Dermis microvascular lymphatic vessel endothelial cell (primary cell): ENCODE data around the gene THEM4. TPM values are rescaled to one million over a fixed set of nuclear protein-coding genes. Genes with fewer than 3 reads are reported as not detected.
"Not testable (repeated sequence)": the region's sequence is repeated elsewhere in the genome, so short reads cannot be mapped to it uniquely, and the experiment has no call there.

ENCODE experiments used
- DNase-seq, 2 donors: peaks; one replicate each; pipeline versions ENCODE4 v3.0.0 to v3.0.0-alpha.2; 2010; ENCODE audit warnings: low read depth in 2 of 2
- total RNA-seq: library from RNA; depleted of rRNA; stranded (reverse); fragments of >200 nt; gene quantifications from 2 replicates; pipeline ENCODE4 v1.2.1, GENCODE V29; 2014

Gene THEM4
- total RNA-seq, 1 donor from 2014 or later = 6.9 TPM

GRCh38 chr1:151897991-151898431 is 11.3 kb downstream of the THEM4 start:
- DNase-seq = no peak

- DNase-seq = no peak
These were observed 16.0 kb downstream of the THEM4 start for GRCh38 chr1:151893176-151893924.

GRCh38 chr1:151892190-151892589 is 17.1 kb downstream of the THEM4 start:
- no peak for DNase-seq

GRCh38 chr1:151891512-151891911 is 17.8 kb downstream of the THEM4 start:
- no peak for DNase-seq

GRCh38 chr1:151888972-151889570 is 20.2 kb downstream of the THEM4 start:
- peak in 1 of 2 donors; percentile 44 for DNase-seq

GRCh38 chr1:151887028-151887427 is 22.3 kb downstream of the THEM4 start:
- peak in 1 of 2 donors; percentile 72 for DNase-seq

- no peak for DNase-seq
These were observed 23.8 kb downstream of the THEM4 start for GRCh38 chr1:151885479-151885878.

- not testable (repeated sequence) for DNase-seq
These were observed 24.4 kb downstream of the THEM4 start for GRCh38 chr1:151884879-151885278.

GRCh38 chr1:151884445-151884844 is 24.9 kb downstream of the THEM4 start:
- not testable (repeated sequence) for DNase-seq

GRCh38 chr1:151883898-151884297 is 25.4 kb downstream of the THEM4 start:
- not testable (repeated sequence) for DNase-seq

- not testable (repeated sequence) for DNase-seq
These were observed 26.4 kb downstream of the THEM4 start for GRCh38 chr1:151882918-151883317.

- peak; percentile 45 to 78 for DNase-seq
These were observed 26.8 kb downstream of the THEM4 start for GRCh38 chr1:151882466-151882865.

GRCh38 chr1:151881479-151881878 is 27.8 kb downstream of the THEM4 start:
- DNase-seq = peak in 1 of 2 donors; percentile 52

GRCh38 chr1:151875419-151876097 is 33.8 kb downstream of the THEM4 start:
- no peak for DNase-seq

GRCh38 chr1:151872776-151873175 is 36.5 kb downstream of the THEM4 start:
- DNase-seq = not testable (repeated sequence)

- DNase-seq = no peak
These were observed 37.9 kb downstream of the THEM4 start for GRCh38 chr1:151871284-151872030.

GRCh38 chr1:151868486-151868885 is 40.8 kb downstream of the THEM4 start:
- DNase-seq = peak in 1 of 2 donors; percentile 65

GRCh38 chr1:151867765-151868411 is 41.4 kb downstream of the THEM4 start:
- peak; percentile 88 to 94 for DNase-seq

- DNase-seq = no peak
These were observed 42.0 kb downstream of the THEM4 start for GRCh38 chr1:151867321-151867720.

- DNase-seq = no peak
These were observed 44.9 kb downstream of the THEM4 start for GRCh38 chr1:151864411-151864810.

- no peak for DNase-seq
These were observed 46.7 kb downstream of the THEM4 start for GRCh38 chr1:151862604-151863003.
